ENCODE results near the gene MRGPRF.

Gene MRGPRF

DNA sequence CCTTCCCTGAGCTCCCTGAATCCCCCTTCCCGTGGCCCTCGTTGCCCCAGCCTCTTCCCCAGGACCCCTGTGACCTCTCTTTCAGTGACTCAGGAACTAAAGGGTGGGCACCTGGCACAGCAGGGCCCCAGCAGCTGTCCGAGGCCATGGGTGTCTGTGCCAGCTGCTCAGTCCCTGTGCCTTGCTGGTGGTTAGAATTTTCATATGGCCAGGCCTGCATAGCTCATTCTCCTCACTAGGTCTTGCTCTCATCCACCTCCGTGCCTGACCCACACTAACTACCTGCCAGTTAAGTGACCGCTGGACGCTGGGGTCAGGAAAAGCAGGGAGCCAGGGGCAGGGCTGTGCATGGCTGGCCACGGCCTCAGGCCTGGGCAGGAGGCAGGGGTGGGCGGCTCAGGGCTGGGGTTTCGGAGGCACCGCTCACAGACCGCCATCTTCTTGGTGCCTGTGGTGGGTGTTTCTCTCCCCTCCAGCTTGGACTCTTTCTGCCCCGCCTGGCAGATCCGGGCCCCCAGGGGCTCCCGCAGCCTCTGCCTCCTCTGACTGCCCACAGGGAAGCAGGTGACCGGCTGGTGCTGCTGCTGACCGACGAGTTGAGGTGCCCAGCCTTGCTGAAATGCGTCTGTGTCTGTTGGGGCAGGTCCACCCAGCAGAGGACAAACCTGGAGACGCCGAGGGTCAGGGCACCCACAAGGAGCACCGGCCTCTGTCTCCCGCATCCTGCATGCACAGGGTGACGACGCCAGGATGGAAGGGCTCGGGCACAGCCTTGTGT lies 52.6 kb downstream of the MRGPRF start:
- no peak for DNase-seq

DNA sequence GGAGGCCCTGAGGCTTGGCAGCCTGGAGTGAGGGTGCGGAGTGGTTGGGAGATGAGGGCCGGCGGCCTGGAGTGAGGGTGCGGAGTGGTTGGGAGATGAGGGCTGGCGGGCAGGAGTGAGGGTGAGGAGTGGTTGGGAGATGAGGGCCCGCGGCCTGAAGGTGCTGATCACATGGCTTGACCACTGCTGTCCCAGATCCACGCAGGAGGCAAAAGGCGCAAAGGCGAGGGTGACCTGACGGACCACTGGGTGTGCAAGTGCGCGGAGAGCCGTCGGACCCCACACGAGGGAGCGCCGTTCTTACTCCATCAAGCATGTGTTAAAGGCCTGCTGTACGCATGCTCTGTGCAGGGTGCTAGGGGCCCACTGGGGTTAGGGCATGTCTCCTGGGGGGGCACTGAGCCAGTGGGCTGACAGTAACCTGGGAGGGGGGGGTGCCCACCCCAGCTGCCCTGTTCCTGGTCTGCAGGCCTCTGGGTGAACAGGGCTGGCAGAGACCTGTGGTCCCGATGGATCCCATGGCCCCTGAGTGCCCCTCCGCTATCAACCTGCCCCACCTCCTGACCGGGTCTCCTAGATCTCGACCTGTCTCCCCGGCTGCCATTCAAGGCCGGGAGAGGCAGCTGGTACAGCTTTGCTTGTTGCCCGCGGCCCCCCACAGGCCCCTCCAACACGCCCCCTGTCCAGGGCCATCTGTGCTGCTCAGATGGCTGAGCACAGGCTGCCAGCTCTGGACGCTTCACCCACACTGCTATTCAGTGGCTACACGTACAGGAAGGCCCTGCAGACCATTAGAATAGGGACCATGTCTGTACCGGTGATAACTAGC lies 53.4 kb downstream of the MRGPRF start:
- no peak for DNase-seq

DNA sequence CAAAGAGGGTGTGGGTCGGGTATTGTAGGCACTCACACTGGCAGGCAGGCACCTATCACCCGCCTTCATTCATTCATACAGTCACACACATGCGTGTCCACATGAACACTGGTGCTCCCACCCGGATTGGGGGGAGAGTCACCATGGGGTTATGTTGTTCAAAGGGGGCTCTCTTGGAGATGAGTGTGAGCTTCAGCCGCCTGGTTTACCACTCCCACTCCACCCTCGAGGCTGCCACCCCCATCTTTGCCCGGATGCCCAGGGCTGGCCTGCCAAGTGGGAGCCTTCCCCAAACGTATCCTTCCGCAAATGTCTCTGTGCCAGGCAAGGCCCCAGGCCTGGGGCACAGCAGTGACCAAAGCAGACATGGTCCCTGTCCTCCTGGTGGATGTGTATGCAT lies 54.8 kb downstream of the MRGPRF start:
- no peak for DNase-seq

DNA sequence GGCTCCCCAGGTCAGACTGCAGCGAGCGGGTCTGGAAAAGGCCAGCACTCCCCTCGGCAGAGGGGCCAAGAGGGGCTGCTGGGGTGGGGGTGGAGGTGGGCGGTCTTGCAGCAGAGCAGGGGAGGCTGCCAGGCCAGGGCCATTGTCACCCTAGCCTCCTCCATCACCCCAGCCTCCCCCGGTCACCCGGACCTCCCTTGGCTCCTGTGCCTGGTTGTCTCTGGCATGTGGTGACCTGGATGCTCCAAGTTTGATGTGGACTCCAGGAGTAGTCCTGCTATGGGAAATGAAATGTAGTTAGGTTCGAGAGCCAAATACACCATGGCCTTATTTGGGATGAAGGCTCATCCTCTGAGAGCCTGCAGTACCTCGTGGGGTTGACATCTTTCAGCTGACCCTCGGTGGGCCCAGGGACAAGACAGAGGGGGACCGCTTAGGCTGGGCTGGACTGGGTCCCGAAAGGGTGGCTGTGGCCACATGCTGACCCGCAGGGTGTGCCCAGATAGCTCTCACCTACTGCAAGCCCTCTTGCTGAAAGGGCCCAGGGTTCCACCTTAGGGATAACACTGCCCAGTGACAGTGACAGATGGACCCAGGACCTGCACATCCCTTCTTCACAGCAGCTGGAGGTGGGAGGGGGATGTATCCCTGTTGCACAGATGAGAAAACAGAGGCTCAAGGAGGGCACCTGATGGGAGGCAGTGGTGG lies 56.3 kb downstream of the MRGPRF start:
- DNase-seq: no peak

- no peak for DNase-seq
Measured at GRCh38 chr11:68956142-68956541, 56.9 kb downstream of the MRGPRF start.

DNA sequence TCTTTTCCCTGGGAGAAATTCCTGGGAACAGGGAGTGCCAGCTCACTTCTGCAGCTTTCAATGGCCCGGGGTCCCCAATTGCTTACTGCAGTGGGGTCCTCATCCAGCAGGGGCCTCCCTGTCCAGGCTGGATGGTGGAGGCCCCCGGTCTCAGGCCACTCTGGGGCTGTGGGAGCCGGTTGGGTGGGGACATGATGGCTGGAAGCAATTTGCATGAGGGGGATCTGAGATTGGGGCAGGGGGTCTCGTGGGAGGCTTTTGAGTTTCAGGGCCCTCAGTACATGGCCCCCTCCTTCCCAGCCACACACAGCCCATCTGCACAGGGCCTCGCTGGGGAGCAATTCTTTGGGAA lies 57.5 kb downstream of the MRGPRF start:
- no peak for DNase-seq

GRCh38 chr11:68954836-68955606 lies 58.0 kb downstream of the MRGPRF start:
- peak; percentile 62 for DNase-seq

All from right forelimb (tissue), 1 donor.